ENCODE results near the gene SLC35A3. TPM values are rescaled to one million over a fixed set of nuclear protein-coding genes. Genes with fewer than 3 reads are reported as not detected.

The SLC35A3 gene
- total and polyA plus RNA-seq, 9 of the 15 experiments (the other 6 are each of a cell fraction or from before 2014, with no cell fraction given), result 3.5 to 21.7 (median 13.2) TPM

DNA sequence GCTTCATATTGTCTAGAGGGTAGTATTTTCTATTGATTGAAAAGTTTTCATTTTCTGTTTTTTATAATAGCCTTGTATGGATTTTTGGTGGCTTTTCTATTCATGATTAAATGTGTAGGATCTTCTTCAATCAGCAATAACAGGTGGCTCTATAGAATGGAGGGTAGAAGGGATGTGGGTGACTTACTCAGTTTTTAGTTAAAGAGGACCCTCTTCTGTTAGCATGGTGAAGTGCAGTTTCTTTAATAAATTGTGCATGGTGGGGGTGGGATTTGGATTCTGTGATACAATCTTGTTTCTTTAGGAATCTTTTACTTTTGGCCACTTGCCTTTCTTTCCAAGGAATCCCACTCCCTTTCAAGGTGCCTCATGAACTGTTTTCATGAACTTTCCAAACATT, 64.7 kb downstream of the SLC35A3 start:
- FAIRE-seq (no peak), DNase-seq (ENCODE audit: extremely low read depth in 1 of 4, low spot score in 3 of 4) (peak in 2 of 4 experiments; percentile 53 to 60), ATAC-seq (0 out of 3 replicates have a peak, but pooled peaks have one; percentile 9)
- no peaks in the 10 kb centered on the region for H4K20me1 ChIP-seq (replicated peaks; ENCODE audit: control insufficient read depth, insufficient read depth, low read length)
- ChIA-PET POLR2A (no interaction called here), CTCF (ENCODE audit: low intra/inter-chr PET ratio) (interaction anchor here (1.3 kb wide), 1 partner anchor 226 kb away, joined by 8 read pairs; no protein-coding TSS in a partner anchor)
- no TSS peak for BruUV-seq (replicated peaks)
- no peak overlapping the region for H3K4me3 ChIP-seq
- H2AFZ ChIP-seq (ENCODE audit: low read depth, low read length), result no peak overlapping the region
- no peak overlapping the region for H3K4me2 ChIP-seq (ENCODE audit: insufficient read depth, low read length)
- H3K9ac ChIP-seq (ENCODE audit: insufficient read depth in 1 of 2, low read depth in 2 of 2, low read length in 2 of 2), result no peak overlapping the region
- H3K27ac ChIP-seq (ENCODE audit: extremely low read depth, low read depth, low read length), result no peak overlapping the region
- H3K36me3 ChIP-seq (ENCODE audit: control insufficient read depth, insufficient read depth, low read length), result peaks cover 18% of the 10 kb centered on the region
- 0 out of 2 replicates have a peak, but pooled peaks cover 4% of the 10 kb centered on the region for H3K9me3 ChIP-seq (replicated peaks; ENCODE audit: control insufficient read depth, insufficient read depth, low read depth, low read length)
- H3K9me1 ChIP-seq (ENCODE audit: control insufficient read depth, insufficient read depth, low read length), result no peaks in the 10 kb centered on the region
- intact Hi-C loops (cut with micrococcal nuclease) (loop anchor here (1.0 to 2.0 kb wide), 3 partner anchors 64 to 262 kb away; no protein-coding TSS in a partner anchor), in situ Hi-C loops (cut with MboI) (no loop called here)
- H3K27me3 ChIP-seq (ENCODE audit: control insufficient read depth in 2 of 2, insufficient read depth in 2 of 2, low read length in 2 of 2), result no peaks in the 10 kb centered on the region
- peaks cover 4 to 11% of the 10 kb centered on the region in 2 experiments; a peak in 3 of 5 replicates for H3K4me1 ChIP-seq (replicated peaks in 1 of 2; ENCODE audit: control insufficient read depth in 2 of 2, insufficient read depth in 2 of 2, low read length in 2 of 2)
- peaks cover 48% of the 10 kb centered on the region for H3K79me2 ChIP-seq (ENCODE audit: control insufficient read depth, insufficient read depth, low read length)
- 0 out of 4 replicates have a peak, but pooled peaks of 1 of the 2 experiments have one; percentile 7 for TF ChIP-seq RCOR1 (IDR thresholded peaks at IDR 0.05; ENCODE audit: borderline replicate concordance in 1 of 2, low read depth in 2 of 2, low read length in 2 of 2)
- TF ChIP-seq, protein P1, sequence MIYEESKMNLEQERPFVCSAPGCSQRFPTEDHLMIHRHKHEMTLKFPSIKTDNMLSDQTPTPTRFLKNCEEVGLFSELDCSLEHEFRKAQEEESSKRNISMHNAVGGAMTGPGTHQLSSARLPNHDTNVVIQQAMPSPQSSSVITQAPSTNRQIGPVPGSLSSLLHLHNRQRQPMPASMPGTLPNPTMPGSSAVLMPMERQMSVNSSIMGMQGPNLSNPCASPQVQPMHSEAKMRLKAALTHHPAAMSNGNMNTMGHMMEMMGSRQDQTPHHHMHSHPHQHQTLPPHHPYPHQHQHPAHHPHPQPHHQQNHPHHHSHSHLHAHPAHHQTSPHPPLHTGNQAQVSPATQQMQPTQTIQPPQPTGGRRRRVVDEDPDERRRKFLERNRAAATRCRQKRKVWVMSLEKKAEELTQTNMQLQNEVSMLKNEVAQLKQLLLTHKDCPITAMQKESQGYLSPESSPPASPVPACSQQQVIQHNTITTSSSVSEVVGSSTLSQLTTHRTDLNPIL (CRISPR knock-in tag; IDR thresholded peaks at IDR 0.05), result no peak
- TF ChIP-seq, protein P2, sequence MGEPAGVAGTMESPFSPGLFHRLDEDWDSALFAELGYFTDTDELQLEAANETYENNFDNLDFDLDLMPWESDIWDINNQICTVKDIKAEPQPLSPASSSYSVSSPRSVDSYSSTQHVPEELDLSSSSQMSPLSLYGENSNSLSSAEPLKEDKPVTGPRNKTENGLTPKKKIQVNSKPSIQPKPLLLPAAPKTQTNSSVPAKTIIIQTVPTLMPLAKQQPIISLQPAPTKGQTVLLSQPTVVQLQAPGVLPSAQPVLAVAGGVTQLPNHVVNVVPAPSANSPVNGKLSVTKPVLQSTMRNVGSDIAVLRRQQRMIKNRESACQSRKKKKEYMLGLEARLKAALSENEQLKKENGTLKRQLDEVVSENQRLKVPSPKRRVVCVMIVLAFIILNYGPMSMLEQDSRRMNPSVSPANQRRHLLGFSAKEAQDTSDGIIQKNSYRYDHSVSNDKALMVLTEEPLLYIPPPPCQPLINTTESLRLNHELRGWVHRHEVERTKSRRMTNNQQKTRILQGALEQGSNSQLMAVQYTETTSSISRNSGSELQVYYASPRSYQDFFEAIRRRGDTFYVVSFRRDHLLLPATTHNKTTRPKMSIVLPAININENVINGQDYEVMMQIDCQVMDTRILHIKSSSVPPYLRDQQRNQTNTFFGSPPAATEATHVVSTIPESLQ (CRISPR knock-in tag; IDR thresholded peaks at IDR 0.05), result no peak
- TF ChIP-seq, protein P3, sequence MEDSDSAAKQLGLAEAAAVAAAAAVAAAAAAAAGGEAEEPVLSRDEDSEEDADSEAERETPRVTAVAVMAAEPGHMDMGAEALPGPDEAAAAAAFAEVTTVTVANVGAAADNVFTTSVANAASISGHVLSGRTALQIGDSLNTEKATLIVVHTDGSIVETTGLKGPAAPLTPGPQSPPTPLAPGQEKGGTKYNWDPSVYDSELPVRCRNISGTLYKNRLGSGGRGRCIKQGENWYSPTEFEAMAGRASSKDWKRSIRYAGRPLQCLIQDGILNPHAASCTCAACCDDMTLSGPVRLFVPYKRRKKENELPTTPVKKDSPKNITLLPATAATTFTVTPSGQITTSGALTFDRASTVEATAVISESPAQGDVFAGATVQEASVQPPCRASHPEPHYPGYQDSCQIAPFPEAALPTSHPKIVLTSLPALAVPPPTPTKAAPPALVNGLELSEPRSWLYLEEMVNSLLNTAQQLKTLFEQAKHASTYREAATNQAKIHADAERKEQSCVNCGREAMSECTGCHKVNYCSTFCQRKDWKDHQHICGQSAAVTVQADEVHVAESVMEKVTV (CRISPR knock-in tag; IDR thresholded peaks at IDR 0.05), result peak; percentile 60
- no peak for TF ChIP-seq ZNF551 (CRISPR knock-in tag; IDR thresholded peaks at IDR 0.05)
- TF ChIP-seq FOXK1 (CRISPR knock-in tag; IDR thresholded peaks at IDR 0.05; ENCODE audit: borderline replicate concordance), result no peak
- no peak for TF ChIP-seq SMAD2 (IDR thresholded peaks at IDR 0.05; ENCODE audit: low read depth, low read length)
- no peak for TF ChIP-seq PHF8 (IDR thresholded peaks at IDR 0.05; ENCODE audit: borderline replicate concordance, low read length)
- no peak for TF ChIP-seq ZNF41 (CRISPR knock-in tag; conservative IDR thresholded peaks at IDR 0.05)
- TF ChIP-seq NR4A1 (CRISPR knock-in tag; IDR thresholded peaks at IDR 0.05), result no peak
- no peak for TF ChIP-seq NR4A1 (tag; IDR thresholded peaks at IDR 0.05)
- TF ChIP-seq ETV5 (CRISPR knock-in tag; IDR thresholded peaks at IDR 0.05; ENCODE audit: low read depth), result no peak
- peak; percentile 74 for TF ChIP-seq SMC3 (conservative IDR thresholded peaks at IDR 0.05; ENCODE audit: insufficient read depth, low read depth, low read length)
- TF ChIP-seq ZNF124 (CRISPR knock-in tag; IDR thresholded peaks at IDR 0.05), result no peak
- TF ChIP-seq, protein P4, sequence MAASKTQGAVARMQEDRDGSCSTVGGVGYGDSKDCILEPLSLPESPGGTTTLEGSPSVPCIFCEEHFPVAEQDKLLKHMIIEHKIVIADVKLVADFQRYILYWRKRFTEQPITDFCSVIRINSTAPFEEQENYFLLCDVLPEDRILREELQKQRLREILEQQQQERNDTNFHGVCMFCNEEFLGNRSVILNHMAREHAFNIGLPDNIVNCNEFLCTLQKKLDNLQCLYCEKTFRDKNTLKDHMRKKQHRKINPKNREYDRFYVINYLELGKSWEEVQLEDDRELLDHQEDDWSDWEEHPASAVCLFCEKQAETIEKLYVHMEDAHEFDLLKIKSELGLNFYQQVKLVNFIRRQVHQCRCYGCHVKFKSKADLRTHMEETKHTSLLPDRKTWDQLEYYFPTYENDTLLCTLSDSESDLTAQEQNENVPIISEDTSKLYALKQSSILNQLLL (CRISPR knock-in tag; IDR thresholded peaks at IDR 0.05; ENCODE audit: borderline replicate concordance), result no peak
- no peak for TF ChIP-seq SRSF1 (IDR thresholded peaks at IDR 0.05; ENCODE audit: low read depth, low read length)
- TF ChIP-seq ZSCAN29 (IDR thresholded peaks at IDR 0.05), result no peak
